HepG2 (cell line): ENCODE results near the gene LPCAT4. TPM values are rescaled to one million over a fixed set of nuclear protein-coding genes. Genes with fewer than 3 reads are reported as not detected.
A peak's percentile ranks its signal among the peaks of the same experiment; 100 is the strongest.

ENCODE experiments used
- ATF7-NPFF ChIP-seq: sonication (generic); formaldehyde crosslinking; IDR thresholded peaks from 2 replicates; pipeline ENCODE4 v1.8.1; 2023; ENCODE audit warnings: mild to moderate bottlenecking, low read depth, missing genetic modification reagents, moderate library complexity
- ELF3 ChIP-seq: IDR thresholded peaks from 2 replicates; pipeline ENCODE4 v1.6.1; 2016; ENCODE audit warnings: missing genetic modification reagents, missing compliant biosample characterization
- HMGXB4 ChIP-seq, 2 experiments: sonication (generic) in 1 of 2; formaldehyde crosslinking in 1 of 2; IDR thresholded peaks; 2 replicates each; pipeline versions ENCODE4 v1.4.0 to v1.6.1; 2018 to 2020; ENCODE audit warnings: missing genetic modification reagents in 2 of 2, borderline replicate concordance in 1 of 2, low read depth in 1 of 2, mild to moderate bottlenecking in 1 of 2, missing biosample characterization in 1 of 2
- KLF16 ChIP-seq, 2 experiments: sonication (generic) in 1 of 2; formaldehyde crosslinking in 1 of 2; IDR thresholded peaks; 2 replicates each; pipeline versions ENCODE4 v1.6.1 to v1.8.0; 2016 to 2023; ENCODE audit warnings: missing genetic modification reagents in 2 of 2, missing compliant biosample characterization in 1 of 2
- PRMT3 ChIP-seq: sonication (generic); formaldehyde crosslinking; IDR thresholded peaks from 2 replicates; pipeline ENCODE4 v1.8.1; 2022; ENCODE audit warnings: low read depth, mild to moderate bottlenecking, moderate library complexity, missing genetic modification reagents, borderline replicate concordance
- SIX4 ChIP-seq: sonication (generic); formaldehyde crosslinking; IDR thresholded peaks from 2 replicates; pipeline ENCODE4 v1.4.0; 2020; ENCODE audit warnings: missing genetic modification reagents
- TFE3 ChIP-seq: IDR thresholded peaks from 2 replicates; pipeline ENCODE4 v1.6.1; 2016
- ZFP62 ChIP-seq: sonication (generic); formaldehyde crosslinking; IDR thresholded peaks from 2 replicates; pipeline ENCODE4 v1.4.0; 2020; ENCODE audit warnings: missing genetic modification reagents
- ZNF879 ChIP-seq: sonication (generic); formaldehyde crosslinking; IDR thresholded peaks from 2 replicates; pipeline ENCODE4 v1.8.1; 2023; ENCODE audit warnings: missing genetic modification reagents
- ZSCAN30 ChIP-seq: sonication (generic); formaldehyde crosslinking; IDR thresholded peaks from 2 replicates; pipeline ENCODE4 v1.5.0; 2020; ENCODE audit warnings: mild to moderate bottlenecking, missing genetic modification reagents
- polyA plus RNA-seq, 8 experiments: library from polyadenylated mRNA; depleted of rRNA in 3 of 8; stranded (reverse) in 7 of 8; unstranded in 1 of 8; fragments of >200 nt; fragmentation: Illumina TruSeq in 4 of 8; extraction: Trizol in 4 of 8; gene quantifications; 2 replicates each; pipeline versions ENCODE4 v1.2.1 to v1.2.3, GENCODE V29; 2011 to 2016; ENCODE audit warnings: low read depth in 4 of 8, missing spikeins in 1 of 8, mixed read lengths in 1 of 8; ENCODE audit not compliant: insufficient read depth in 1 of 8
- total RNA-seq, 5 experiments: library from RNA; depleted of rRNA; stranded (reverse); fragments of >200 nt; fragmentation: Illumina TruSeq; extraction: Trizol; gene quantifications; 2 replicates each; pipeline ENCODE4 v1.2.3, GENCODE V29; 2016; ENCODE audit warnings: low read depth in 1 of 5
- TF ChIP-seq, protein P1 (sequence below): sonication (generic); formaldehyde crosslinking; IDR thresholded peaks from 2 replicates; pipeline ENCODE4 v1.5.1; 2020; ENCODE audit warnings: mild to moderate bottlenecking, missing genetic modification reagents, borderline replicate concordance
- TF ChIP-seq, protein P2 (sequence below): IDR thresholded peaks from 2 replicates; pipeline ENCODE4 v1.6.1; 2016; ENCODE audit warnings: mild to moderate bottlenecking, missing biosample characterization, missing genetic modification reagents
- TF ChIP-seq, protein P3 (sequence below): sonication (generic); formaldehyde crosslinking; IDR thresholded peaks from 2 replicates; pipeline ENCODE4 v1.9.0; 2021; ENCODE audit warnings: missing genetic modification reagents, borderline replicate concordance

Gene LPCAT4
- total and polyA plus RNA-seq, 2 of the 13 experiments (the other 11 are each of a cell fraction or from before 2014, with no cell fraction given) = 8.1 to 57.1 TPM

DNA sequence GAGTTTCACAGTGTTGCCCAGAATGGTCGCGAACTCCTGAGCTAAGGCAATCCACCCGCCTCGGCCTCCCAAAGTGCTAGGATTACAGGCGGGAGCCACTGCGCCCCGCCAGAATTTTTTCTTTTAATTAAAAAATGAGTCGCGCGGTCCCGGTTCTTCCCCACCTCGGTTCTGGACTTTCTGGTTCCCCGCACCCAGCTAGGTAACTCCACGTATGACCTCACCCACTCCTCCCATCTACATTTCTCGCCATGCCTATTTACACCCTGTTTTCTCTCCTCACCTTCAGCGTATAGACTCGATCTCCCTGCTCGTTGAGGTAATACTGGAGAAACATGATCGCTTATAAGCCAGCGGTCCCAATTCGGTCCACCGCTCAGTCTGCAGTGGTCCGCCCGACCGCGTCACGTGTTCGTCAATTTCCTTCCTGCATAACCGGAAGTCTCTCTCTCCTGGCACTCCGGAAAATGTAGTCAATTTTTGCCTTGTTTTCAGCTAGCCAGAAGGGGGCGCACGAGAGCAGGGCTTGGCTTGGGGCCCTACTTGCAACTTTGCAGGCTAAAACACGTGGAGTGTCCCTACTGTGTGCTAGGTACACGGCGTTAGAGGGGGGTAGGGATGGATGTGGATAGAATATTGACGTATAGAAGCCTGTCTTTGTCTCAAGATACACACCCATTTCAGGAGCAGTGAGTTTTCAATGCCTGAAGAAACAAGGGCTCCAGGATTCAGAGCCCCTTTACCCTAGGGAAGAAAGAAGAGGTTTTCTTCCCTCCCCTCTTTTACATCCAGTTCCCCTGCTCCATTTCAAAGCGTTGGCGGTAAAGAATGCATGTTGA lies 24.0 kb downstream of the LPCAT4 start, which contains the start of the genes NOP10 and NUTM1 (continued):
- no peak for TF ChIP-seq ZFP62 (CRISPR knock-in tag)
- TF ChIP-seq ZSCAN30 = no peak
- TF ChIP-seq, protein P1, sequence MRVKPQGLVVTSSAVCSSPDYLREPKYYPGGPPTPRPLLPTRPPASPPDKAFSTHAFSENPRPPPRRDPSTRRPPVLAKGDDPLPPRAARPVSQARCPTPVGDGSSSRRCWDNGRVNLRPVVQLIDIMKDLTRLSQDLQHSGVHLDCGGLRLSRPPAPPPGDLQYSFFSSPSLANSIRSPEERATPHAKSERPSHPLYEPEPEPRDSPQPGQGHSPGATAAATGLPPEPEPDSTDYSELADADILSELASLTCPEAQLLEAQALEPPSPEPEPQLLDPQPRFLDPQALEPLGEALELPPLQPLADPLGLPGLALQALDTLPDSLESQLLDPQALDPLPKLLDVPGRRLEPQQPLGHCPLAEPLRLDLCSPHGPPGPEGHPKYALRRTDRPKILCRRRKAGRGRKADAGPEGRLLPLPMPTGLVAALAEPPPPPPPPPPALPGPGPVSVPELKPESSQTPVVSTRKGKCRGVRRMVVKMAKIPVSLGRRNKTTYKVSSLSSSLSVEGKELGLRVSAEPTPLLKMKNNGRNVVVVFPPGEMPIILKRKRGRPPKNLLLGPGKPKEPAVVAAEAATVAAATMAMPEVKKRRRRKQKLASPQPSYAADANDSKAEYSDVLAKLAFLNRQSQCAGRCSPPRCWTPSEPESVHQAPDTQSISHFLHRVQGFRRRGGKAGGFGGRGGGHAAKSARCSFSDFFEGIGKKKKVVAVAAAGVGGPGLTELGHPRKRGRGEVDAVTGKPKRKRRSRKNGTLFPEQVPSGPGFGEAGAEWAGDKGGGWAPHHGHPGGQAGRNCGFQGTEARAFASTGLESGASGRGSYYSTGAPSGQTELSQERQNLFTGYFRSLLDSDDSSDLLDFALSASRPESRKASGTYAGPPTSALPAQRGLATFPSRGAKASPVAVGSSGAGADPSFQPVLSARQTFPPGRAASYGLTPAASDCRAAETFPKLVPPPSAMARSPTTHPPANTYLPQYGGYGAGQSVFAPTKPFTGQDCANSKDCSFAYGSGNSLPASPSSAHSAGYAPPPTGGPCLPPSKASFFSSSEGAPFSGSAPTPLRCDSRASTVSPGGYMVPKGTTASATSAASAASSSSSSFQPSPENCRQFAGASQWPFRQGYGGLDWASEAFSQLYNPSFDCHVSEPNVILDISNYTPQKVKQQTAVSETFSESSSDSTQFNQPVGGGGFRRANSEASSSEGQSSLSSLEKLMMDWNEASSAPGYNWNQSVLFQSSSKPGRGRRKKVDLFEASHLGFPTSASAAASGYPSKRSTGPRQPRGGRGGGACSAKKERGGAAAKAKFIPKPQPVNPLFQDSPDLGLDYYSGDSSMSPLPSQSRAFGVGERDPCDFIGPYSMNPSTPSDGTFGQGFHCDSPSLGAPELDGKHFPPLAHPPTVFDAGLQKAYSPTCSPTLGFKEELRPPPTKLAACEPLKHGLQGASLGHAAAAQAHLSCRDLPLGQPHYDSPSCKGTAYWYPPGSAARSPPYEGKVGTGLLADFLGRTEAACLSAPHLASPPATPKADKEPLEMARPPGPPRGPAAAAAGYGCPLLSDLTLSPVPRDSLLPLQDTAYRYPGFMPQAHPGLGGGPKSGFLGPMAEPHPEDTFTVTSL (CRISPR knock-in tag) = peak; percentile 38; the same call in 1 of the 2 replicates
- TF ChIP-seq PRMT3 (CRISPR knock-in tag) = no peak
- peak; percentile 97 to 98 for TF ChIP-seq HMGXB4 (CRISPR knock-in tag; IDR thresholded peaks at IDR 0.05; ENCODE audit: borderline replicate concordance in 1 of 2, low read depth in 1 of 2)
- no peak for TF ChIP-seq ZNF879
- TF ChIP-seq, protein P2, sequence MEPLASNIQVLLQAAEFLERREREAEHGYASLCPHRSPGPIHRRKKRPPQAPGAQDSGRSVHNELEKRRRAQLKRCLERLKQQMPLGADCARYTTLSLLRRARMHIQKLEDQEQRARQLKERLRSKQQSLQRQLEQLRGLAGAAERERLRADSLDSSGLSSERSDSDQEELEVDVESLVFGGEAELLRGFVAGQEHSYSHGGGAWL (CRISPR knock-in tag) = peak; percentile 32; the same call in 1 of the 2 replicates
- peak; percentile 91 for TF ChIP-seq TFE3 (CRISPR knock-in tag)
- peak; percentile 42; the same call in 1 of the 2 replicates for TF ChIP-seq ATF7-NPFF (CRISPR knock-in tag)
- TF ChIP-seq ELF3 = peak; percentile 90
- TF ChIP-seq SIX4 (CRISPR knock-in tag) = peak; percentile 70
- TF ChIP-seq, protein P3, sequence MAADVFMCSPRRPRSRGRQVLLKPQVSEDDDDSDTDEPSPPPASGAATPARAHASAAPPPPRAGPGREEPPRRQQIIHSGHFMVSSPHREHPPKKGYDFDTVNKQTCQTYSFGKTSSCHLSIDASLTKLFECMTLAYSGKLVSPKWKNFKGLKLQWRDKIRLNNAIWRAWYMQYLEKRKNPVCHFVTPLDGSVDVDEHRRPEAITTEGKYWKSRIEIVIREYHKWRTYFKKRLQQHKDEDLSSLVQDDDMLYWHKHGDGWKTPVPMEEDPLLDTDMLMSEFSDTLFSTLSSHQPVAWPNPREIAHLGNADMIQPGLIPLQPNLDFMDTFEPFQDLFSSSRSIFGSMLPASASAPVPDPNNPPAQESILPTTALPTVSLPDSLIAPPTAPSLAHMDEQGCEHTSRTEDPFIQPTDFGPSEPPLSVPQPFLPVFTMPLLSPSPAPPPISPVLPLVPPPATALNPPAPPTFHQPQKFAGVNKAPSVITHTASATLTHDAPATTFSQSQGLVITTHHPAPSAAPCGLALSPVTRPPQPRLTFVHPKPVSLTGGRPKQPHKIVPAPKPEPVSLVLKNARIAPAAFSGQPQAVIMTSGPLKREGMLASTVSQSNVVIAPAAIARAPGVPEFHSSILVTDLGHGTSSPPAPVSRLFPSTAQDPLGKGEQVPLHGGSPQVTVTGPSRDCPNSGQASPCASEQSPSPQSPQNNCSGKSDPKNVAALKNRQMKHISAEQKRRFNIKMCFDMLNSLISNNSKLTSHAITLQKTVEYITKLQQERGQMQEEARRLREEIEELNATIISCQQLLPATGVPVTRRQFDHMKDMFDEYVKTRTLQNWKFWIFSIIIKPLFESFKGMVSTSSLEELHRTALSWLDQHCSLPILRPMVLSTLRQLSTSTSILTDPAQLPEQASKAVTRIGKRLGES = no peak
- no peak for TF ChIP-seq KLF16 (CRISPR knock-in tag; IDR thresholded peaks at IDR 0.05)
